GM12878 (cell line): ENCODE results near the gene OLR1. TPM values are rescaled to one million over a fixed set of nuclear protein-coding genes. Genes with fewer than 3 reads are reported as not detected.
A peak's percentile ranks its signal among the peaks of the same experiment; 100 is the strongest.

Experiments used
- ATAC-seq: fragments of 200-7000 bp; cut with Tn5 transposase; 3 replicates; pipeline ENCODE4 v1.9.1; 2020; ENCODE audit warnings: mild to moderate bottlenecking, moderate library complexity
- BruUV-seq: library from RNA; stranded (reverse); fragments of 400-500 nt; replicated peaks from 2 replicates; lab custom pipeline; 2021; lab: Mats Ljungman, UMichigan
- CTCF ChIA-PET: fragments of 300-600 bp; sonication (Branson Sonifier 250); formaldehyde crosslinking; extraction: SDS; loops from one replicate; lab custom pipeline; 2021; ENCODE audit warnings: inconsistent platforms; lab: Yijun Ruan, JAX
- POLR2A ChIA-PET: fragments of 350-600 bp; formaldehyde crosslinking; extraction: SDS; loops from one replicate; lab custom pipeline; 2021; ENCODE audit warnings: inconsistent platforms; lab: Charles Lee
- RAD21 ChIA-PET: fragments of 300-600 bp; sonication (Branson Sonifier 250); formaldehyde crosslinking; loops from one replicate; lab custom pipeline; 2023; ENCODE audit warnings: antibody characterized with exemption; ENCODE audit not compliant: unreplicated experiment; lab: Charles Lee
- SMC1A ChIA-PET: fragments of 300-600 bp; sonication (Branson Sonifier 250); formaldehyde crosslinking; loops from one replicate; lab custom pipeline; 2023; ENCODE audit not compliant: unreplicated experiment, uncharacterized antibody; lab: Charles Lee
- DNase-seq: peaks from one replicate; pipeline ENCODE4 v3.0.0-alpha.2; 2011; ENCODE audit warnings: low read depth, low spot score
- FAIRE-seq: peaks from 3 replicates; lab custom pipeline; 2011; peaks lifted over from hg19 to GRCh38; lab: Jason Lieb, UNC
- H2AFZ ChIP-seq: 2 replicates; pipeline ENCODE4 v1.6.0; 2011; ENCODE audit warnings: low read depth, low read length, control low read depth; ENCODE audit not compliant: control insufficient read depth
- H3K27ac ChIP-seq: 2 replicates; pipeline ENCODE4 v1.5.1; 2011; ENCODE audit warnings: control low read depth; ENCODE audit not compliant: control insufficient read depth, insufficient read depth
- H3K27me3 ChIP-seq, 2 experiments: replicated peaks in 1 of 2; 2 replicates each; pipeline versions ENCODE4 v1.6.0 to v1.6.1; 2011; ENCODE audit warnings: low read length in 1 of 2; ENCODE audit not compliant: control insufficient read depth in 2 of 2, insufficient read depth in 2 of 2
- H3K36me3 ChIP-seq, 2 experiments: 2 replicates each; pipeline ENCODE4 v1.5.1; 2011; ENCODE audit warnings: low read length in 1 of 2; ENCODE audit not compliant: control insufficient read depth in 2 of 2, insufficient read depth in 2 of 2
- H3K4me1 ChIP-seq: 2 replicates; pipeline ENCODE4 v1.6.1; 2011; ENCODE audit warnings: mild to moderate bottlenecking, low read length, moderate library complexity, mixed read lengths; ENCODE audit not compliant: control insufficient read depth, insufficient read depth
- H3K4me2 ChIP-seq: 2 replicates; pipeline ENCODE4 v1.6.0; 2011; ENCODE audit warnings: control low read depth; ENCODE audit not compliant: control insufficient read depth, insufficient read depth
- H3K4me3 ChIP-seq: fragments of 200-600 bp; sonication (generic); 2 replicates; pipeline ENCODE4 v1.5.1; 2016
- H3K79me2 ChIP-seq: 2 replicates; pipeline ENCODE4 v1.6.0; 2011; ENCODE audit warnings: low read length; ENCODE audit not compliant: control insufficient read depth, insufficient read depth
- H3K9ac ChIP-seq: 2 replicates; pipeline ENCODE4 v1.8.0; 2011; ENCODE audit warnings: low read length, control low read depth, mixed read lengths; ENCODE audit not compliant: control insufficient read depth, insufficient read depth
- H3K9me3 ChIP-seq: replicated peaks from 3 replicates; pipeline ENCODE4 v1.5.1; 2011; ENCODE audit warnings: mild to moderate bottlenecking, low read length; ENCODE audit not compliant: control insufficient read depth, insufficient read depth
- H4K20me1 ChIP-seq: 2 replicates; pipeline ENCODE4 v1.6.0; 2011; ENCODE audit not compliant: control insufficient read depth, insufficient read depth
- CREB1 ChIP-seq: IDR thresholded peaks from 2 replicates; pipeline ENCODE4 v1.6.1; 2012; ENCODE audit warnings: low read depth, mild to moderate bottlenecking, inconsistent platforms
- GATAD2B ChIP-seq: fragments of 450-650 bp; conservative IDR thresholded peaks from 2 replicates; pipeline ENCODE4 v1.6.1; 2017; ENCODE audit warnings: low read depth, mild to moderate bottlenecking, moderate library complexity
- HDAC2 ChIP-seq: fragments of 200-600 bp; sonication (generic); IDR thresholded peaks from 2 replicates; pipeline ENCODE4 v1.6.1; 2017
- IKZF1 ChIP-seq: fragments of 450-650 bp; conservative IDR thresholded peaks from 2 replicates; pipeline ENCODE4 v1.6.1; 2017; ENCODE audit warnings: antibody characterized with exemption, mild to moderate bottlenecking
- KDM1A ChIP-seq: fragments of 200-600 bp; sonication (generic); IDR thresholded peaks from 2 replicates; pipeline ENCODE4 v1.6.1; 2016; ENCODE audit warnings: borderline replicate concordance
- NBN ChIP-seq: fragments of 450-650 bp; IDR thresholded peaks from 2 replicates; pipeline ENCODE4 v1.6.1; 2016
- RAD21 ChIP-seq: IDR thresholded peaks from 2 replicates; pipeline ENCODE4 v1.6.1; 2011; ENCODE audit warnings: mild to moderate bottlenecking, low read depth, low read length, moderate library complexity; ENCODE audit not compliant: insufficient read depth
- RELA ChIP-seq: fragments of 450-650 bp; IDR thresholded peaks from 2 replicates; pipeline ENCODE4 v1.8.0; 2014; ENCODE audit warnings: borderline replicate concordance; ENCODE audit not compliant: partially characterized antibody
- RFX5 ChIP-seq: IDR thresholded peaks from 2 replicates; pipeline ENCODE4 v1.6.1; 2011; ENCODE audit warnings: low read depth, low read length, improper control_type of control experiment
- ZBED1 ChIP-seq: IDR thresholded peaks from 2 replicates; pipeline ENCODE4 v1.6.1; 2016; ENCODE audit warnings: borderline replicate concordance
- WGBS: methylation state at CpG from one replicate; pipeline ENCODE4 v1.1.6; 2016; ENCODE audit warnings: low lambda C conversion rate; ENCODE audit not compliant: insufficient replicate concordance, insufficient coverage; ENCODE audit errors: missing lambda C conversion rate; 5-methylcytosine and 5-hydroxymethylcytosine counted together
- in situ Hi-C: fragments of 300-500 bp; cut with MboI; formaldehyde crosslinking; loops from 9 replicates; pipeline ENCODE4 v1.14.3; 2018; ENCODE audit warnings: mixed read lengths
- intact Hi-C: fragments of 100-400 bp; cut with micrococcal nuclease; formaldehyde crosslinking; loops from one replicate; pipeline ENCODE4 v1.14.2; 2022; ENCODE audit not compliant: unreplicated experiment
- polyA plus RNA-seq, 11 experiments: library from polyadenylated mRNA; depleted of rRNA in 4 of 11; unstranded in 6 of 11; stranded (reverse) in 5 of 11; fragments of >200 nt; fragmentation: Nextera tagmentation in 4 of 11; fragmentation: Illumina TruSeq in 1 of 11; extraction: Ambion mirVana in 4 of 11; extraction: Trizol in 1 of 11; gene quantifications; 1 replicate in 1 of 11; 2 replicates in 10 of 11; pipeline versions ENCODE4 v1.2.1 to v1.2.3, GENCODE V29; 2011 to 2016; ENCODE audit warnings: inconsistent platforms in 2 of 11, missing spikeins in 2 of 11, low read depth in 1 of 11
- total RNA-seq, 4 experiments: library from RNA; depleted of rRNA in 3 of 4; stranded (reverse); fragments of >200 nt in 3 of 4; fragmentation: Illumina TruSeq in 1 of 4; extraction: Trizol in 1 of 4; gene quantifications; 2 replicates each; pipeline versions ENCODE4 v1.2.1 to v1.2.3, GENCODE V29; 2013 to 2021
- TF ChIP-seq, protein P1 (sequence below): fragments of 450-650 bp; IDR thresholded peaks from 2 replicates; pipeline ENCODE4 v1.6.1; 2018; ENCODE audit warnings: borderline replicate concordance, mild to moderate bottlenecking; ENCODE audit not compliant: partially characterized antibody
- TF ChIP-seq, protein P2 (sequence below): fragments of 450-650 bp; IDR thresholded peaks from 2 replicates; pipeline ENCODE4 v1.6.1; 2017; ENCODE audit warnings: mild to moderate bottlenecking, moderate library complexity
- TF ChIP-seq, protein P3 (sequence below), 3 experiments: IDR thresholded peaks in 2 of 3; conservative IDR thresholded peaks in 1 of 3; 2 replicates each; pipeline ENCODE4 v1.5.1; 2011; ENCODE audit warnings: low read depth in 3 of 3, low read length in 3 of 3, mild to moderate bottlenecking in 3 of 3, control low read depth in 2 of 3, moderate library complexity in 2 of 3, inconsistent platforms in 1 of 3, mixed read lengths in 1 of 3; ENCODE audit not compliant: control insufficient read depth in 2 of 3, insufficient read depth in 1 of 3; ENCODE audit errors: extremely low read depth in 1 of 3

Gene OLR1
- total and polyA plus RNA-seq, 10 of the 15 experiments (the other 5 are each of a cell fraction or from before 2014, with no cell fraction given): 0.08 TPM; not detected in 9

DNA sequence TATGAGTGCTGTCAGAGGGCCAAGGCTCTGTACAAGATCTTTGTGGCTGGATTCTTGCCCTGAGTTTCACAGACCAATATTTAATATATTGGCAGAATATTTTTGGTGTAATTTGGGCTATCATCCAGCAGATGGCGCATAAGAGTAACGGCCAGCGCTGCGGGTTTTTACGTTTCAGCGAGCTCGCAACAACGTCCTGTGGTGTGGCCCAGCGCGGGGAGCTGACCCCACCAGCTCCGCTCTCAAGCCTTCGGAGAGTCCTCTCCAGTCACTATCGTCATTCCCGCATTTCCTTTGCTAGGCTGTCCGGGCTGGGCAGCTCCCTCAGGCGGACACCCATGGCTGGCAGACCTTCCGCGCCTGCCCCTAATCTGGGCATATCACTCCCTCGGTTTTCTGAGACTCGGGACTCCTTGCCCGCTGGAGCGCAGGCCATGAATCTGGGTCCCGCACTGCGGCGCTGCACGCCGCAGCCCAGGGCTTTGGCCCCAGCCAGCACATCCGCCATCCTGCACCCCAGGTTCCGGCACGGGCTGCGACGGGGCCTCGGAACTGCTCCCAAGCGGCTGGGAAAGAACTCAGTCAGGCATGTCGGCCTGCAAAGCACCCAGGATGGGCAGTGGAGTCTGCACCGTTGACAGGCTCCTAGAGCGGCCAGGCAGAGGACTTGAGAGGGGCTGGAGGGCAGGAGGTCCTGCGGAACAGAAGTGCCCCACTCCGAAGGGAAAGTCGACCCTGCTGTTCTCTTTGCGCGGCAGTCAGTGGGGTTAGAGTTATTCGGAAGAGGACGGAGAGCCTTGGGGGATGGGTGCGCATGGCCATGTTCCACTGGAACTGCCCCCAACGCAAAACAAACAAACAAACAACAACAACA lies 18.4 kb downstream of the OLR1 start:
- Histone ChIP-seq H3K27me3 (peaks cover 0 to 5% of the 10 kb centered on the region in 2 experiments; a peak in 2 of 4 replicates), H3K9me3 (no peaks in the 10 kb centered on the region; the same call in 2 of the 3 replicates), H3K79me2 (no peaks in the 10 kb centered on the region), H3K27ac (0 out of 2 replicates have a peak overlapping the region, but pooled peaks have one; percentile 6), H3K4me3 (peak overlapping the region; percentile 67), H2AFZ (peak overlapping the region; percentile 97), H3K4me1 (0 out of 2 replicates have a peak, but pooled peaks cover 4% of the 10 kb centered on the region), H3K9ac (peak overlapping the region; percentile 54; the same call in 1 of the 2 replicates), H3K4me2 (peak overlapping the region; percentile 100), H4K20me1 (no peaks in the 10 kb centered on the region), H3K36me3 (no peaks in the 10 kb centered on the region)
- intact Hi-C loops: loop anchor here (1.0 to 5.0 kb wide), 3 partner anchors 37 to 519 kb away; partner anchors contain the start of gene STYK1
- peak; percentile 74 for FAIRE-seq
- DNase-seq: no peak
- WGBS: 10% methylated on average over 40 of the region's 46 CpGs
- CTCF ChIA-PET: interaction anchor here (0.7 to 3.7 kb wide), 38 partner anchors 10 to 1103 kb away, joined by 3 to 34 read pairs (median 4); partner anchors contain the start of genes CD69, CLEC7A and OLR1
- RAD21 ChIA-PET: interaction anchor here (0.9 to 1.6 kb wide), 9 partner anchors 14 to 404 kb away, joined by 3 to 7 read pairs (median 3); no protein-coding TSS in a partner anchor
- in situ Hi-C loops: no loop called here
- SMC1A ChIA-PET: interaction anchor here (0.7 to 2.2 kb wide), 11 partner anchors 10 to 1390 kb away, joined by 3 to 10 read pairs (median 3); no protein-coding TSS in a partner anchor
- ATAC-seq: peak; percentile 84
- no TSS peak for BruUV-seq
- POLR2A ChIA-PET: no interaction called here
- TF ChIP-seq RELA (no peak), ZBED1 (no peak), CREB1 (0 out of 2 replicates have a peak, but pooled peaks have one; percentile 10), RFX5 (no peak), KDM1A (no peak), RAD21 (peak; percentile 70), HDAC2 (no peak), NBN (0 out of 2 replicates have a peak, but pooled peaks have one; percentile 25), GATAD2B (0 out of 2 replicates have a peak, but pooled peaks have one; percentile 33), IKZF1 (peak; percentile 16; the same call in 1 of the 2 replicates)
- TF ChIP-seq, protein P1, sequence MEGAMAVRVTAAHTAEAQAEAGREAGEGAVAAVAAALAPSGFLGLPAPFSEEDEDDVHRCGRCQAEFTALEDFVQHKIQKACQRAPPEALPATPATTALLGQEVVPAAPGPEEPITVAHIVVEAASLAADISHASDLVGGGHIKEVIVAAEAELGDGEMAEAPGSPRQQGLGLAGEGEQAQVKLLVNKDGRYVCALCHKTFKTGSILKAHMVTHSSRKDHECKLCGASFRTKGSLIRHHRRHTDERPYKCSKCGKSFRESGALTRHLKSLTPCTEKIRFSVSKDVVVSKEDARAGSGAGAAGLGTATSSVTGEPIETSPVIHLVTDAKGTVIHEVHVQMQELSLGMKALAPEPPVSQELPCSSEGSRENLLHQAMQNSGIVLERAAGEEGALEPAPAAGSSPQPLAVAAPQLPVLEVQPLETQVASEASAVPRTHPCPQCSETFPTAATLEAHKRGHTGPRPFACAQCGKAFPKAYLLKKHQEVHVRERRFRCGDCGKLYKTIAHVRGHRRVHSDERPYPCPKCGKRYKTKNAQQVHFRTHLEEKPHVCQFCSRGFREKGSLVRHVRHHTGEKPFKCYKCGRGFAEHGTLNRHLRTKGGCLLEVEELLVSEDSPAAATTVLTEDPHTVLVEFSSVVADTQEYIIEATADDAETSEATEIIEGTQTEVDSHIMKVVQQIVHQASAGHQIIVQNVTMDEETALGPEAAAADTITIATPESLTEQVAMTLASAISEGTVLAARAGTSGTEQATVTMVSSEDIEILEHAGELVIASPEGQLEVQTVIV: no peak
- TF ChIP-seq, protein P2, sequence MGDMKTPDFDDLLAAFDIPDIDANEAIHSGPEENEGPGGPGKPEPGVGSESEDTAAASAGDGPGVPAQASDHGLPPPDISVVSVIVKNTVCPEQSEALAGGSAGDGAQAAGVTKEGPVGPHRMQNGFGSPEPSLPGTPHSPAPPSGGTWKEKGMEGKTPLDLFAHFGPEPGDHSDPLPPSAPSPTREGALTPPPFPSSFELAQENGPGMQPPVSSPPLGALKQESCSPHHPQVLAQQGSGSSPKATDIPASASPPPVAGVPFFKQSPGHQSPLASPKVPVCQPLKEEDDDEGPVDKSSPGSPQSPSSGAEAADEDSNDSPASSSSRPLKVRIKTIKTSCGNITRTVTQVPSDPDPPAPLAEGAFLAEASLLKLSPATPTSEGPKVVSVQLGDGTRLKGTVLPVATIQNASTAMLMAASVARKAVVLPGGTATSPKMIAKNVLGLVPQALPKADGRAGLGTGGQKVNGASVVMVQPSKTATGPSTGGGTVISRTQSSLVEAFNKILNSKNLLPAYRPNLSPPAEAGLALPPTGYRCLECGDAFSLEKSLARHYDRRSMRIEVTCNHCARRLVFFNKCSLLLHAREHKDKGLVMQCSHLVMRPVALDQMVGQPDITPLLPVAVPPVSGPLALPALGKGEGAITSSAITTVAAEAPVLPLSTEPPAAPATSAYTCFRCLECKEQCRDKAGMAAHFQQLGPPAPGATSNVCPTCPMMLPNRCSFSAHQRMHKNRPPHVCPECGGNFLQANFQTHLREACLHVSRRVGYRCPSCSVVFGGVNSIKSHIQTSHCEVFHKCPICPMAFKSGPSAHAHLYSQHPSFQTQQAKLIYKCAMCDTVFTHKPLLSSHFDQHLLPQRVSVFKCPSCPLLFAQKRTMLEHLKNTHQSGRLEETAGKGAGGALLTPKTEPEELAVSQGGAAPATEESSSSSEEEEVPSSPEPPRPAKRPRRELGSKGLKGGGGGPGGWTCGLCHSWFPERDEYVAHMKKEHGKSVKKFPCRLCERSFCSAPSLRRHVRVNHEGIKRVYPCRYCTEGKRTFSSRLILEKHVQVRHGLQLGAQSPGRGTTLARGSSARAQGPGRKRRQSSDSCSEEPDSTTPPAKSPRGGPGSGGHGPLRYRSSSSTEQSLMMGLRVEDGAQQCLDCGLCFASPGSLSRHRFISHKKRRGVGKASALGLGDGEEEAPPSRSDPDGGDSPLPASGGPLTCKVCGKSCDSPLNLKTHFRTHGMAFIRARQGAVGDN: no peak
- TF ChIP-seq, protein P3, sequence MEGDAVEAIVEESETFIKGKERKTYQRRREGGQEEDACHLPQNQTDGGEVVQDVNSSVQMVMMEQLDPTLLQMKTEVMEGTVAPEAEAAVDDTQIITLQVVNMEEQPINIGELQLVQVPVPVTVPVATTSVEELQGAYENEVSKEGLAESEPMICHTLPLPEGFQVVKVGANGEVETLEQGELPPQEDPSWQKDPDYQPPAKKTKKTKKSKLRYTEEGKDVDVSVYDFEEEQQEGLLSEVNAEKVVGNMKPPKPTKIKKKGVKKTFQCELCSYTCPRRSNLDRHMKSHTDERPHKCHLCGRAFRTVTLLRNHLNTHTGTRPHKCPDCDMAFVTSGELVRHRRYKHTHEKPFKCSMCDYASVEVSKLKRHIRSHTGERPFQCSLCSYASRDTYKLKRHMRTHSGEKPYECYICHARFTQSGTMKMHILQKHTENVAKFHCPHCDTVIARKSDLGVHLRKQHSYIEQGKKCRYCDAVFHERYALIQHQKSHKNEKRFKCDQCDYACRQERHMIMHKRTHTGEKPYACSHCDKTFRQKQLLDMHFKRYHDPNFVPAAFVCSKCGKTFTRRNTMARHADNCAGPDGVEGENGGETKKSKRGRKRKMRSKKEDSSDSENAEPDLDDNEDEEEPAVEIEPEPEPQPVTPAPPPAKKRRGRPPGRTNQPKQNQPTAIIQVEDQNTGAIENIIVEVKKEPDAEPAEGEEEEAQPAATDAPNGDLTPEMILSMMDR (IDR thresholded peaks at IDR 0.05 in 2 of 3, conservative IDR thresholded peaks at IDR 0.05 in 1 of 3; ENCODE audit: control insufficient read depth in 2 of 3, extremely low read depth in 1 of 3, insufficient read depth in 1 of 3, low read depth in 3 of 3, low read length in 3 of 3): peak; percentile 71 to 80 (median 76)
